Astrocyte (in vitro differentiated cells and primary cell): Measurements from ENCODE around the gene NTN4.

Experiments used
- EZH2 ChIP-seq: IDR thresholded peaks from 2 replicates; pipeline ENCODE4 v1.6.1; 2012; ENCODE audit warnings: mild to moderate bottlenecking, low read length, inconsistent platforms; ENCODE audit not compliant: insufficient read depth
- TF ChIP-seq, protein P1 (sequence below): IDR thresholded peaks from 2 replicates; pipeline ENCODE4 v1.5.1; 2011; ENCODE audit warnings: low read depth, mild to moderate bottlenecking, inconsistent platforms, low read length, moderate library complexity; ENCODE audit not compliant: insufficient read depth

DNA sequence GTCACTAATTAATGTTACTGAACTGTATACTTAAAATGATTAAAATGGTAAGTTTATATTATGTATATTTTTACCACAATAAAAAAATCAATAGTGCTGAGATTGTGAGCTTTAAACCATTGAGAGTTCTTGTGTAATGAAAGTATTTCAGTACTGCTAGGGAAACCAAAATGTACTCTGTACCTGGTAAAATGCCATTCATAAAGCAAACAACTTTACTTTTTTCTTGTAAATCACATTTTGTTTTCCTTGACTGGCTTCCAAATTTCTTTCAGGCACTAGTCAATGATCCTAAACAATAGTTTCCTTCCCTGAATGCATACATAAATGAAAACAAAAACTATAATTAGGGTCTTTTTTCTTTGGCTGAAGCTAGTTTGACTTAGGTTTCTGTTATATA, 38.8 kb upstream of the NTN4 start:
- no peak for TF ChIP-seq EZH2
- TF ChIP-seq, protein P1, sequence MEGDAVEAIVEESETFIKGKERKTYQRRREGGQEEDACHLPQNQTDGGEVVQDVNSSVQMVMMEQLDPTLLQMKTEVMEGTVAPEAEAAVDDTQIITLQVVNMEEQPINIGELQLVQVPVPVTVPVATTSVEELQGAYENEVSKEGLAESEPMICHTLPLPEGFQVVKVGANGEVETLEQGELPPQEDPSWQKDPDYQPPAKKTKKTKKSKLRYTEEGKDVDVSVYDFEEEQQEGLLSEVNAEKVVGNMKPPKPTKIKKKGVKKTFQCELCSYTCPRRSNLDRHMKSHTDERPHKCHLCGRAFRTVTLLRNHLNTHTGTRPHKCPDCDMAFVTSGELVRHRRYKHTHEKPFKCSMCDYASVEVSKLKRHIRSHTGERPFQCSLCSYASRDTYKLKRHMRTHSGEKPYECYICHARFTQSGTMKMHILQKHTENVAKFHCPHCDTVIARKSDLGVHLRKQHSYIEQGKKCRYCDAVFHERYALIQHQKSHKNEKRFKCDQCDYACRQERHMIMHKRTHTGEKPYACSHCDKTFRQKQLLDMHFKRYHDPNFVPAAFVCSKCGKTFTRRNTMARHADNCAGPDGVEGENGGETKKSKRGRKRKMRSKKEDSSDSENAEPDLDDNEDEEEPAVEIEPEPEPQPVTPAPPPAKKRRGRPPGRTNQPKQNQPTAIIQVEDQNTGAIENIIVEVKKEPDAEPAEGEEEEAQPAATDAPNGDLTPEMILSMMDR, result no peak
